ENCODE measurements around the gene FGL2. TPM values are rescaled to one million over a fixed set of nuclear protein-coding genes. Genes with fewer than 3 reads are reported as not detected.
A peak's percentile ranks its signal among the peaks of the same experiment; 100 is the strongest.
"Not testable (repeated sequence)": the region's sequence is repeated elsewhere in the genome, so short reads cannot be mapped to it uniquely, and the experiment has no call there.

Gene FGL2
- polyA plus RNA-seq, 1 donor, result 56.0 TPM

- DNase-seq, result no peak
Measured at GRCh38 chr7:77157446-77157845, 42.2 kb downstream of the FGL2 start.

GRCh38 chr7:77157034-77157433, 42.6 kb downstream of the FGL2 start:
- not testable (repeated sequence) for DNase-seq

- not testable (repeated sequence) for DNase-seq
Measured at GRCh38 chr7:77155601-77156377, 43.8 kb downstream of the FGL2 start.

- DNase-seq, result peak; percentile 0
Measured at GRCh38 chr7:77154917-77155464, 44.6 kb downstream of the FGL2 start.

- DNase-seq, result not testable (repeated sequence)
Measured at GRCh38 chr7:77152232-77152631, 47.4 kb downstream of the FGL2 start.

Other genes with a start within 250 kb of the FGL2 start
- gene SPDYE17, start 167.5 kb downstream of the FGL2 start, polyA plus RNA-seq (ENCODE audit: insufficient read length), result not detected
- gene SPDYE18, start 137.3 kb downstream of the FGL2 start, polyA plus RNA-seq (ENCODE audit: insufficient read length), result 0.85 TPM
- 33.8 TPM for gene CCDC146, start 77.2 kb downstream of the FGL2 start, polyA plus RNA-seq (ENCODE audit: insufficient read length)
- 16.6 TPM for gene GSAP, start 216.5 kb upstream of the FGL2 start, polyA plus RNA-seq (ENCODE audit: insufficient read length)